CD8-positive, alpha-beta memory T cell (primary cell): ENCODE results near the gene LMX1A. TPM values are rescaled to one million over a fixed set of nuclear protein-coding genes. Genes with fewer than 3 reads are reported as not detected.

Source experiments
- CTCF ChIA-PET: fragments of 350-600 bp; sonication (Branson Sonifier 250); formaldehyde crosslinking; loops from one replicate; lab custom pipeline; 2021; ENCODE audit warnings: antibody characterized with exemption; lab: Charles Lee
- POLR2A ChIA-PET: fragments of 350-600 bp; sonication (Branson Sonifier 250); formaldehyde crosslinking; loops from one replicate; lab custom pipeline; 2021; ENCODE audit warnings: antibody characterized with exemption; lab: Charles Lee
- DNase-seq, 5 donors: peaks; one replicate each; pipeline versions ENCODE4 v3.0.0 to v3.0.0-alpha.2; 2020 to 2022; ENCODE audit warnings: mixed read lengths in 1 of 5
- H3K27ac ChIP-seq: one replicate; pipeline ENCODE4 v1.7.0; 2013; ENCODE audit warnings: low read depth, mild to moderate bottlenecking, low read length, moderate library complexity
- H3K27me3 ChIP-seq: 2 replicates; pipeline ENCODE4 v1.7.0; 2013; ENCODE audit warnings: low read length, mild to moderate bottlenecking; ENCODE audit not compliant: insufficient read depth, poor library complexity, severe bottlenecking
- H3K36me3 ChIP-seq: 2 replicates; pipeline ENCODE4 v1.7.0; 2013; ENCODE audit warnings: mild to moderate bottlenecking, low read length, moderate library complexity; ENCODE audit not compliant: insufficient read depth
- H3K4me1 ChIP-seq: 2 replicates; pipeline ENCODE4 v1.7.0; 2013; ENCODE audit warnings: mild to moderate bottlenecking, low read length, moderate library complexity; ENCODE audit not compliant: insufficient read depth
- H3K4me3 ChIP-seq: 2 replicates; pipeline ENCODE4 v1.7.0; 2013; ENCODE audit warnings: mild to moderate bottlenecking, low read length
- H3K9me3 ChIP-seq: 2 replicates; pipeline ENCODE4 v1.7.0; 2013; ENCODE audit warnings: mild to moderate bottlenecking, low read length
- H3K27ac Mint-ChIP-seq, 8 donors: one replicate each; pipeline ENCODE4 v1.8.0; 2020 to 2021; ENCODE audit warnings: mixed read lengths in 8 of 8, mild to moderate bottlenecking in 6 of 8, inconsistent platforms in 3 of 8, moderate library complexity in 3 of 8
- H3K27me3 Mint-ChIP-seq, 2 donors: one replicate each; pipeline ENCODE4 v1.8.0; 2020 to 2021; ENCODE audit warnings: mixed read lengths in 2 of 2, mild to moderate bottlenecking in 1 of 2, moderate library complexity in 1 of 2
- H3K36me3 Mint-ChIP-seq, 3 donors: one replicate each; pipeline ENCODE4 v1.8.0; 2020 to 2021; ENCODE audit warnings: mixed read lengths in 3 of 3, inconsistent platforms in 1 of 3, mild to moderate bottlenecking in 1 of 3
- H3K4me1 Mint-ChIP-seq, 3 donors: one replicate each; pipeline ENCODE4 v1.8.0; 2020 to 2021; ENCODE audit warnings: mixed read lengths in 3 of 3, inconsistent platforms in 1 of 3, mild to moderate bottlenecking in 1 of 3
- H3K4me3 Mint-ChIP-seq, 7 donors: one replicate each; pipeline ENCODE4 v1.8.0; 2020 to 2021; ENCODE audit warnings: mixed read lengths in 7 of 7, mild to moderate bottlenecking in 6 of 7, moderate library complexity in 4 of 7, inconsistent platforms in 2 of 7
- H3K9me3 Mint-ChIP-seq, 5 donors: one replicate each; pipeline ENCODE4 v1.8.0; 2020 to 2022; ENCODE audit warnings: mixed read lengths in 5 of 5, mild to moderate bottlenecking in 3 of 5, moderate library complexity in 2 of 5, inconsistent platforms in 1 of 5
- polyA plus RNA-seq: library from polyadenylated mRNA; unstranded; fragments of 300-500 nt; fragmentation: Illumina TruSeq; gene quantifications from one replicate; pipeline ENCODE4 v1.2.3, GENCODE V29; 2021
- total RNA-seq, 2 experiments: library from RNA; stranded (reverse); gene quantifications; one replicate each; pipeline ENCODE4 v1.2.3, GENCODE V29; 2021

Gene LMX1A
- total and polyA plus RNA-seq, 3 experiments from 2014 or later = not detected

GRCh38 chr1:165276314-165276713 lies 80.2 kb downstream of the LMX1A start:
- no peaks in the 10 kb centered on the region for H3K4me1 Mint-ChIP-seq
- CTCF ChIA-PET = no interaction called here

GRCh38 chr1:165265196-165265838 lies 91.2 kb downstream of the LMX1A start:
- Mint-ChIP-seq H3K4me3 (no peak overlapping the region), H3K27ac (no peak overlapping the region), H3K36me3 (no peaks in the 10 kb centered on the region), H3K9me3 (peaks cover 0 to 6% (median 2%) of the 10 kb centered on the region in 5 donors), H3K27me3 (peaks cover 3 to 8% of the 10 kb centered on the region in 2 donors), H3K4me1 (no peaks in the 10 kb centered on the region)
- H3K36me3 ChIP-seq = no peaks in the 10 kb centered on the region
- no peak overlapping the region for H3K27ac ChIP-seq
- CTCF ChIA-PET = no interaction called here
- H3K9me3 ChIP-seq = no peaks in the 10 kb centered on the region
- POLR2A ChIA-PET = no interaction called here
- no peak overlapping the region for H3K4me3 ChIP-seq
- no peaks in the 10 kb centered on the region for H3K4me1 ChIP-seq
- no peaks in the 10 kb centered on the region for H3K27me3 ChIP-seq
- DNase-seq = no peak

More at GRCh38 chr1:165276314-165276713, 80.2 kb downstream of the LMX1A start:
- no peak for DNase-seq
- no peak overlapping the region for H3K4me3 ChIP-seq
- H3K4me3 Mint-ChIP-seq = no peak overlapping the region
- H3K9me3 Mint-ChIP-seq = peaks cover 0 to 2% (median 0%) of the 10 kb centered on the region in 5 donors
- no peaks in the 10 kb centered on the region for H3K36me3 Mint-ChIP-seq
- H3K27ac ChIP-seq = no peak overlapping the region
- POLR2A ChIA-PET = no interaction called here
- no peak overlapping the region for H3K27ac Mint-ChIP-seq
- no peaks in the 10 kb centered on the region for H3K4me1 ChIP-seq
- no peaks in the 10 kb centered on the region for H3K27me3 ChIP-seq
- H3K27me3 Mint-ChIP-seq = peaks cover 0 to 2% of the 10 kb centered on the region in 2 donors
- H3K9me3 ChIP-seq = no peaks in the 10 kb centered on the region
- H3K36me3 ChIP-seq = no peaks in the 10 kb centered on the region

GRCh38 chr1:165259706-165260428 lies 96.6 kb downstream of the LMX1A start:
- Mint-ChIP-seq H3K36me3 (no peaks in the 10 kb centered on the region), H3K9me3 (peaks cover 0 to 13% (median 0%) of the 10 kb centered on the region in 5 donors), H3K4me1 (no peaks in the 10 kb centered on the region), H3K4me3 (no peak overlapping the region), H3K27ac (no peak overlapping the region), H3K27me3 (peaks cover 5 to 14% of the 10 kb centered on the region in 2 donors)
- POLR2A ChIA-PET = no interaction called here
- H3K36me3 ChIP-seq = no peaks in the 10 kb centered on the region
- no peak for DNase-seq
- H3K4me1 ChIP-seq = no peaks in the 10 kb centered on the region
- CTCF ChIA-PET = no interaction called here
- no peaks in the 10 kb centered on the region for H3K9me3 ChIP-seq
- peaks cover 4% of the 10 kb centered on the region for H3K27me3 ChIP-seq
- no peak overlapping the region for H3K27ac ChIP-seq
- no peak overlapping the region for H3K4me3 ChIP-seq

- no peak overlapping the region for H3K4me3 Mint-ChIP-seq
- CTCF ChIA-PET = no interaction called here
- Histone ChIP-seq H3K36me3 (no peaks in the 10 kb centered on the region), H3K4me3 (no peak overlapping the region), H3K27ac (no peak overlapping the region), H3K4me1 (no peaks in the 10 kb centered on the region), H3K27me3 (peaks cover 4% of the 10 kb centered on the region), H3K9me3 (no peaks in the 10 kb centered on the region)
- no peak for DNase-seq
- no peaks in the 10 kb centered on the region for H3K36me3 Mint-ChIP-seq
- peaks cover 3 to 20% of the 10 kb centered on the region in 2 donors for H3K27me3 Mint-ChIP-seq
- H3K4me1 Mint-ChIP-seq = no peaks in the 10 kb centered on the region
- H3K9me3 Mint-ChIP-seq = peaks cover 0 to 13% (median 0%) of the 10 kb centered on the region in 5 donors
- POLR2A ChIA-PET = no interaction called here
- no peak overlapping the region for H3K27ac Mint-ChIP-seq
Observed at GRCh38 chr1:165259236-165259635, 97.3 kb downstream of the LMX1A start.

GRCh38 chr1:165257969-165258459 lies 98.5 kb downstream of the LMX1A start:
- POLR2A ChIA-PET = no interaction called here
- Histone ChIP-seq H3K4me1 (no peaks in the 10 kb centered on the region), H3K27ac (no peak overlapping the region), H3K9me3 (no peaks in the 10 kb centered on the region), H3K4me3 (no peak overlapping the region), H3K36me3 (no peaks in the 10 kb centered on the region), H3K27me3 (peaks cover 4% of the 10 kb centered on the region)
- Mint-ChIP-seq H3K36me3 (no peaks in the 10 kb centered on the region), H3K9me3 (peaks cover 0 to 13% (median 0%) of the 10 kb centered on the region in 5 donors), H3K4me1 (no peaks in the 10 kb centered on the region), H3K4me3 (no peak overlapping the region), H3K27ac (no peak overlapping the region), H3K27me3 (peaks cover 3 to 24% of the 10 kb centered on the region in 2 donors)
- DNase-seq = no peak
- CTCF ChIA-PET = interaction anchor here (1.5 kb wide), 1 partner anchor 9 kb away, joined by 5 read pairs; no protein-coding TSS in a partner anchor

GRCh38 chr1:165254896-165255625 lies 101.5 kb downstream of the LMX1A start:
- H3K4me3 ChIP-seq = no peak overlapping the region
- no peaks in the 10 kb centered on the region for H3K36me3 Mint-ChIP-seq
- H3K9me3 Mint-ChIP-seq = peaks cover 0 to 11% (median 0%) of the 10 kb centered on the region in 5 donors
- no peak overlapping the region for H3K27ac ChIP-seq
- H3K4me1 Mint-ChIP-seq = no peaks in the 10 kb centered on the region
- peaks cover 3 to 32% of the 10 kb centered on the region in 2 donors for H3K27me3 Mint-ChIP-seq
- H3K27me3 ChIP-seq = peaks cover 4% of the 10 kb centered on the region
- CTCF ChIA-PET = no interaction called here
- POLR2A ChIA-PET = no interaction called here
- no peak overlapping the region for H3K27ac Mint-ChIP-seq
- no peaks in the 10 kb centered on the region for H3K4me1 ChIP-seq
- H3K9me3 ChIP-seq = no peaks in the 10 kb centered on the region
- H3K36me3 ChIP-seq = no peaks in the 10 kb centered on the region
- no peak for DNase-seq
- H3K4me3 Mint-ChIP-seq = no peak overlapping the region

- Histone ChIP-seq H3K36me3 (no peaks in the 10 kb centered on the region), H3K4me1 (no peaks in the 10 kb centered on the region), H3K27ac (no peak overlapping the region), H3K4me3 (no peak overlapping the region), H3K27me3 (peaks cover 4% of the 10 kb centered on the region), H3K9me3 (no peaks in the 10 kb centered on the region)
- CTCF ChIA-PET = no interaction called here
- no peak for DNase-seq
- Mint-ChIP-seq H3K27me3 (peaks cover 3 to 32% of the 10 kb centered on the region in 2 donors), H3K9me3 (peaks cover 0 to 11% (median 0%) of the 10 kb centered on the region in 5 donors), H3K36me3 (no peaks in the 10 kb centered on the region), H3K4me3 (no peak overlapping the region), H3K27ac (no peak overlapping the region), H3K4me1 (no peaks in the 10 kb centered on the region)
- POLR2A ChIA-PET = no interaction called here
Observed at GRCh38 chr1:165254376-165254775, 102.1 kb downstream of the LMX1A start.
